ENCODE results near the gene VEZT. TPM values are rescaled to one million over a fixed set of nuclear protein-coding genes. Genes with fewer than 3 reads are reported as not detected.

VEZT gene
- total RNA-seq, 2 experiments from 2014 or later, result 57.7 to 77.1 TPM

DNA sequence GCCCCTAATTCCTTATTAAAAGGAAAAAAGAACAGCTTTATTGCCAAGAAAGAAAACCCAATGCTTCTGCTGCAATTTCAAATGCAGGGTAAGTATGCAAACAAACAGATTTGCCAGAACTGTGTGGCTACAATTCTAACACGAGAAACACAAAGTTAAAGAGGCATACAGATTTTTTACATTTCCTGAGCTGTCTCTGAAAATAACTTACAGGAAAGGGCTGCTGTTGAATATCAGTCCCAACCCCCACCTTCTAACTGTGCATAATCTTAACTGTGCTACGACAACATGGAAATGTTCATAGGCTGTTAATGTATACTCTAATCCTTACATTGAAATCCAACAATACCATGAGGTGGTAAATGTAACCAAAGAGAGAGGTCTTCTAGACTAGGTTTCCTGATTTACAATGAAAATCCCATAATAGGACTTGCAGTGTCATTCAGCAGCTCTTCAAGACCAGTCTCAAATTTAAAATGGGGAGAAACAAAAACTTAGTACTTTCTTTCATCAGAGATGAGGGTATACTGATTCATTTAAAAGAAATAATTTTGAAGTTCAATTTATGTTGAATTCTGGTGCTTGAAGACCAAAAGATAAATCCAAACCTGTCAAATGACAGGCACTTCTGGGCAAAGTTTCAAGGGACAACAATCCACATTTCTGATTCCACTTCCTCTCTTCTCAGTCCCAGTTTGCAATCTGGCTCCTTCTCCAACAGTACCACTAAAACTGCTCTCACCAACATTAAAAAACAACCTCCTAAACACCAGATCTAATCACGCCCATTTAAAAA is 14.7 kb upstream of the VEZT start:
- H3K4me1 ChIP-seq (ENCODE audit: insufficient read depth, low read length, poor library complexity, severe bottlenecking), result peaks cover 73% of the 10 kb centered on the region
- no TSS peak for BruUV-seq (replicated peaks)
- no peak for TF ChIP-seq EZH2phosphoT487 (IDR thresholded peaks at IDR 0.05; ENCODE audit: borderline replicate concordance, low read depth, low read length)
- TF ChIP-seq, protein P1, sequence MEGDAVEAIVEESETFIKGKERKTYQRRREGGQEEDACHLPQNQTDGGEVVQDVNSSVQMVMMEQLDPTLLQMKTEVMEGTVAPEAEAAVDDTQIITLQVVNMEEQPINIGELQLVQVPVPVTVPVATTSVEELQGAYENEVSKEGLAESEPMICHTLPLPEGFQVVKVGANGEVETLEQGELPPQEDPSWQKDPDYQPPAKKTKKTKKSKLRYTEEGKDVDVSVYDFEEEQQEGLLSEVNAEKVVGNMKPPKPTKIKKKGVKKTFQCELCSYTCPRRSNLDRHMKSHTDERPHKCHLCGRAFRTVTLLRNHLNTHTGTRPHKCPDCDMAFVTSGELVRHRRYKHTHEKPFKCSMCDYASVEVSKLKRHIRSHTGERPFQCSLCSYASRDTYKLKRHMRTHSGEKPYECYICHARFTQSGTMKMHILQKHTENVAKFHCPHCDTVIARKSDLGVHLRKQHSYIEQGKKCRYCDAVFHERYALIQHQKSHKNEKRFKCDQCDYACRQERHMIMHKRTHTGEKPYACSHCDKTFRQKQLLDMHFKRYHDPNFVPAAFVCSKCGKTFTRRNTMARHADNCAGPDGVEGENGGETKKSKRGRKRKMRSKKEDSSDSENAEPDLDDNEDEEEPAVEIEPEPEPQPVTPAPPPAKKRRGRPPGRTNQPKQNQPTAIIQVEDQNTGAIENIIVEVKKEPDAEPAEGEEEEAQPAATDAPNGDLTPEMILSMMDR (conservative IDR thresholded peaks at IDR 0.05; ENCODE audit: low read length), result no peak
- peak overlapping the region; percentile 47 for H3K27ac ChIP-seq (ENCODE audit: low read depth, low read length, poor library complexity, severe bottlenecking)
- no peaks in the 10 kb centered on the region for H4K20me1 ChIP-seq (ENCODE audit: insufficient read depth, low read length)
- H3K9me3 ChIP-seq (ENCODE audit: low read length), result no peaks in the 10 kb centered on the region
- H3K4me2 ChIP-seq (ENCODE audit: low read length), result peak overlapping the region; percentile 73
- CTCF ChIA-PET (ENCODE audit: unreplicated experiment), result interaction anchor here (0.7 kb wide), 1 partner anchor 14 kb away, joined by 3 read pairs; no protein-coding TSS in a partner anchor
- intact Hi-C loops (cut with micrococcal nuclease; ENCODE audit: unreplicated experiment), result no loop called here
- H3K36me3 ChIP-seq (ENCODE audit: insufficient read depth, low read length), result no peaks in the 10 kb centered on the region; the same call in 1 of the 2 replicates
- POLR2A ChIA-PET, result interaction anchor here (0.5 to 5.9 kb wide), 6 partner anchors 8 to 1255 kb away, joined by 3 to 44 read pairs (median 4); partner anchors contain the start of genes FGD6 and VEZT
- H3K9me2 ChIP-seq (ENCODE audit: insufficient read depth, low read length), result no peaks in the 10 kb centered on the region
- H3K79me2 ChIP-seq (ENCODE audit: insufficient read depth, low read depth, low read length), result peaks cover 41% of the 10 kb centered on the region
- H2AFZ ChIP-seq (ENCODE audit: low read length), result peak overlapping the region; percentile 34
- DNase-seq (ENCODE audit: low spot score), result no peak
- H3K4me3 ChIP-seq (ENCODE audit: low read depth, low read length, poor library complexity, severe bottlenecking), result peak overlapping the region; percentile 36

DNA sequence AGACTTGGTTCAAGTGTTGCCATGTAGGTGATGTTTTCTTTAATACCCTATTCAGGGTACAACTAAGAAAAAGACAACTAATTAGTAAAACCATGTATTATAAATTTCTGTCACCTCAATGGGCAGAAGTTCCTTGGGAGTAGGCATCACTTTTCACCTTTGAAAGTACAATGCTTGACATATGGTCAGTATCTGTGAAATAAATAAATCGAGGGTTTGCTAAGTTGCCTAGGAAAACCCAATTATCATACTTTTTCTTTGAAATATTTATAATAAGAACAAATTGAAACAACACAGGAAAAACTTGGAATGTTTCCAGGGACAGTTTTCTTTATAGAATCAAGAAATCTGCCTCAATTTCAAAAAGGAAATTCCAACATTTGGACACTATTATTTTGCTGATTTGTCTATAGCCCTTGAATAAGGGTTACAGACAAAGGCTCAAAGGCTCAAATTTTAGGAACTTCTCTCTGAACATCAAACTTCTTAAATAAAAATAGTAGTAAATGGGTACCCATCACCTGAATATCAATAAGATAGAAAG is 14.0 kb upstream of the VEZT start:
- Histone ChIP-seq H3K79me2 (ENCODE audit: insufficient read depth, low read depth, low read length) (peaks cover 35% of the 10 kb centered on the region), H3K4me2 (ENCODE audit: low read length) (peak overlapping the region; percentile 73), H3K27ac (ENCODE audit: low read depth, low read length, poor library complexity, severe bottlenecking) (peak overlapping the region; percentile 47), H3K9me3 (ENCODE audit: low read length) (no peaks in the 10 kb centered on the region), H3K4me3 (ENCODE audit: low read depth, low read length, poor library complexity, severe bottlenecking) (no peak overlapping the region), H3K9me2 (ENCODE audit: insufficient read depth, low read length) (no peaks in the 10 kb centered on the region), H2AFZ (ENCODE audit: low read length) (peak overlapping the region; percentile 34), H4K20me1 (ENCODE audit: insufficient read depth, low read length) (no peaks in the 10 kb centered on the region), H3K36me3 (ENCODE audit: insufficient read depth, low read length) (no peaks in the 10 kb centered on the region; the same call in 1 of the 2 replicates), H3K4me1 (ENCODE audit: insufficient read depth, low read length, poor library complexity, severe bottlenecking) (peaks cover 66% of the 10 kb centered on the region)
- no TSS peak for BruUV-seq (replicated peaks)
- intact Hi-C loops (cut with micrococcal nuclease; ENCODE audit: unreplicated experiment), result no loop called here
- POLR2A ChIA-PET, result interaction anchor here (0.5 to 5.9 kb wide), 3 partner anchors 12 to 131 kb away, joined by 3 to 44 read pairs (median 4); partner anchors contain the start of genes FGD6 and VEZT
- TF ChIP-seq, protein P1 (conservative IDR thresholded peaks at IDR 0.05; ENCODE audit: low read length), result no peak
- no peak for TF ChIP-seq EZH2phosphoT487 (IDR thresholded peaks at IDR 0.05; ENCODE audit: borderline replicate concordance, low read depth, low read length)
- DNase-seq (ENCODE audit: low spot score), result no peak
- CTCF ChIA-PET (ENCODE audit: unreplicated experiment), result no interaction called here

Data from OCI-LY7 (cell line).